Osteoblast (primary cell): ENCODE results near the gene PITPNC1. TPM values are rescaled to one million over a fixed set of nuclear protein-coding genes. Genes with fewer than 3 reads are reported as not detected.

ENCODE experiments used
- DNase-seq: peaks from one replicate; pipeline ENCODE4 v3.0.0; 2011; ENCODE audit warnings: low spot score, mixed read lengths; ENCODE audit not compliant: insufficient read length; ENCODE audit errors: missing footprints
- H2AFZ ChIP-seq: 2 replicates; pipeline ENCODE4 v1.6.0; 2011; ENCODE audit warnings: mild to moderate bottlenecking, low read length
- H3K27ac ChIP-seq: 2 replicates; pipeline ENCODE4 v1.5.1; 2011; ENCODE audit warnings: mild to moderate bottlenecking, low read depth, low read length, moderate library complexity
- H3K27me3 ChIP-seq: 2 replicates; pipeline ENCODE4 v1.6.0; 2012; ENCODE audit warnings: mild to moderate bottlenecking, control low read depth, inconsistent platforms, low read length, moderate library complexity; ENCODE audit not compliant: insufficient read depth
- H3K36me3 ChIP-seq: 2 replicates; pipeline ENCODE4 v1.5.1; 2011; ENCODE audit warnings: mild to moderate bottlenecking, low read length, control low read depth, moderate library complexity; ENCODE audit not compliant: insufficient read depth
- H3K4me1 ChIP-seq: 2 replicates; pipeline ENCODE4 v1.5.1; 2011; ENCODE audit warnings: mild to moderate bottlenecking, low read length, control low read depth, moderate library complexity; ENCODE audit not compliant: insufficient read depth
- H3K4me2 ChIP-seq: 2 replicates; pipeline ENCODE4 v1.6.0; 2011; ENCODE audit warnings: mild to moderate bottlenecking, low read length; ENCODE audit not compliant: insufficient read depth
- H3K4me3 ChIP-seq: fragments of 200-600 bp; sonication (generic); 3 replicates; pipeline ENCODE4 v1.5.1; 2012; ENCODE audit warnings: mild to moderate bottlenecking, low read length, inconsistent platforms; ENCODE audit not compliant: insufficient read depth
- H3K79me2 ChIP-seq: 2 replicates; pipeline ENCODE4 v1.6.0; 2012; ENCODE audit warnings: mild to moderate bottlenecking, low read length, control low read depth, inconsistent platforms; ENCODE audit not compliant: insufficient read depth
- H3K9me3 ChIP-seq: 2 replicates; pipeline ENCODE4 v1.5.1; 2011; ENCODE audit warnings: low read depth, low read length, control low read depth
- H4K20me1 ChIP-seq: 2 replicates; pipeline ENCODE4 v1.6.0; 2012; ENCODE audit warnings: mild to moderate bottlenecking, low read length, control low read depth; ENCODE audit not compliant: insufficient read depth
- total RNA-seq: library from RNA; depleted of rRNA; stranded (reverse); fragments of >200 nt; gene quantifications from 2 replicates; pipeline ENCODE4 v1.2.3, GENCODE V29; 2012
- TF ChIP-seq, protein P1 (sequence below): IDR thresholded peaks from 2 replicates; pipeline ENCODE4 v1.5.1; 2011; ENCODE audit warnings: mild to moderate bottlenecking, low read depth, low read length, moderate library complexity; ENCODE audit errors: extremely low read depth

Gene PITPNC1
- total RNA-seq, 1 donor = 6.2 TPM

DNA sequence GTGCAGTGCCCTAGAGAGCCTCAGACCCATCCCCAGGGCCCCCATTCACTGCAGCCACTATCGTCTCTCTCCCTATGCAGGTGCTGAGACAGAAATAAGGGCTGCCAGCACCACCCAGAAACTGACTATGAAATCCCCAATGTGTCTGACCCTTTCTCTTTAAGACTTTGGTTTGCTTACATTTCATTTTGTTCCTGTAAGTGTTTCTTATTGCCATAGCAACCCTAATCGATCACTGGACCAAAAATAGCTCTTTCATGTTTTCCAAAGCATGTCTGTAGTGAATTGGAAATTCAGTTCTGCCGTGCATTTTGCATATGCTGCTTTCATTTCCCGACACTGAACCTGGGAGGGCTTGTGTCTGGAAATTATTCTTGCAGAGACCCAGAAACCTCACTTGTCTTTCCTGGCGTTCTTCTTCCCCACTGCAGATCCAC, 192.0 kb downstream of the PITPNC1 start:
- TF ChIP-seq, protein P1, sequence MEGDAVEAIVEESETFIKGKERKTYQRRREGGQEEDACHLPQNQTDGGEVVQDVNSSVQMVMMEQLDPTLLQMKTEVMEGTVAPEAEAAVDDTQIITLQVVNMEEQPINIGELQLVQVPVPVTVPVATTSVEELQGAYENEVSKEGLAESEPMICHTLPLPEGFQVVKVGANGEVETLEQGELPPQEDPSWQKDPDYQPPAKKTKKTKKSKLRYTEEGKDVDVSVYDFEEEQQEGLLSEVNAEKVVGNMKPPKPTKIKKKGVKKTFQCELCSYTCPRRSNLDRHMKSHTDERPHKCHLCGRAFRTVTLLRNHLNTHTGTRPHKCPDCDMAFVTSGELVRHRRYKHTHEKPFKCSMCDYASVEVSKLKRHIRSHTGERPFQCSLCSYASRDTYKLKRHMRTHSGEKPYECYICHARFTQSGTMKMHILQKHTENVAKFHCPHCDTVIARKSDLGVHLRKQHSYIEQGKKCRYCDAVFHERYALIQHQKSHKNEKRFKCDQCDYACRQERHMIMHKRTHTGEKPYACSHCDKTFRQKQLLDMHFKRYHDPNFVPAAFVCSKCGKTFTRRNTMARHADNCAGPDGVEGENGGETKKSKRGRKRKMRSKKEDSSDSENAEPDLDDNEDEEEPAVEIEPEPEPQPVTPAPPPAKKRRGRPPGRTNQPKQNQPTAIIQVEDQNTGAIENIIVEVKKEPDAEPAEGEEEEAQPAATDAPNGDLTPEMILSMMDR = no peak
- Histone ChIP-seq H3K4me1 (no peaks in the 10 kb centered on the region), H3K4me3 (no peak overlapping the region), H4K20me1 (no peaks in the 10 kb centered on the region), H3K4me2 (no peak overlapping the region), H3K9me3 (no peaks in the 10 kb centered on the region), H3K27me3 (no peaks in the 10 kb centered on the region), H3K79me2 (no peaks in the 10 kb centered on the region), H3K27ac (no peak overlapping the region), H2AFZ (no peak overlapping the region), H3K36me3 (no peaks in the 10 kb centered on the region)
- DNase-seq = peak; percentile 11

DNA sequence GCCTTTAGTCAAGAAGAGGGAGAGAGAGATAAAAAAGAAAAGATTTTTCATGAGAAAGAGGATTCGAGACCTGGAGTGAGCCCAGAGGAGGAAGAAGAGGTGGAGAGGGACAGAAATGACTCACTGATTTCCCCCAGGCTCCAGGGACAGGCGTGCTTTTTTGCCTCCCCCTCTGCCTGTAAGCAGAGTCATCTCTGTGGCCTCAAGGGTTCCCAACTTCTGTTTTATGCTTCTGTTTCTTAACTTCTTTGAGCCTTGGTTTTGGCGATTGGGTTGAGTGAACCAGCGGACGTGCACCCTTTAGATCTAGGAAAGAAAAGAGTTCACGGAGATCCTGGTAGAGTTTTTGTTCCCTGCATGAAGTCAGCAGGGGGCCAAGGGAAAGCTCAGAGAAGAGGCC, 192.8 kb downstream of the PITPNC1 start:
- no peak overlapping the region for H3K4me3 ChIP-seq
- no peaks in the 10 kb centered on the region for H3K27me3 ChIP-seq
- peak; percentile 31 for DNase-seq
- no peak overlapping the region for H3K4me2 ChIP-seq
- H4K20me1 ChIP-seq = no peaks in the 10 kb centered on the region
- no peaks in the 10 kb centered on the region for H3K79me2 ChIP-seq
- no peaks in the 10 kb centered on the region for H3K4me1 ChIP-seq
- H3K9me3 ChIP-seq = no peaks in the 10 kb centered on the region
- TF ChIP-seq, protein P1 = no peak
- no peak overlapping the region for H2AFZ ChIP-seq
- no peaks in the 10 kb centered on the region for H3K36me3 ChIP-seq
- H3K27ac ChIP-seq = no peak overlapping the region

DNA sequence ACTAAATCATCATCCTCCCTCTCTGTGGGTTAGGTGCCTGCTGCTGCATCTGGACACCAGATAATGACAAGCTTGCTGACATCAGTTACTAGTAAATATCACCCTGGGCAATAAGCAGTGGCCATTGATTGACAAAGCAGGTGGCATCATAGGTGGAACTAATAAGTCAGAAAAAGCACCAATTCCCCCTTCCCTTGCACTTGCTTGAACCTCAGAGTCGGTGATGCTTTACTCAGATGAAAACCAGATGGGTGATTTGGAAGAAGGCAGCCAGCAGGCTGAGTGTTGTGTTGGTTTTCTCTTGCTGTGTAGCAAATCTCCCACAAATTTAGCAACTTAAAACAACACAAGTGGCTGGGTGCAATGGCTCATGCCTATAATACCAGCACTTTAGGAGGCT, 193.7 kb downstream of the PITPNC1 start:
- no peaks in the 10 kb centered on the region for H3K27me3 ChIP-seq
- TF ChIP-seq, protein P1 = no peak
- H2AFZ ChIP-seq = no peak overlapping the region
- no peaks in the 10 kb centered on the region for H4K20me1 ChIP-seq
- no peak overlapping the region for H3K4me2 ChIP-seq
- no peaks in the 10 kb centered on the region for H3K79me2 ChIP-seq
- no peaks in the 10 kb centered on the region for H3K9me3 ChIP-seq
- no peaks in the 10 kb centered on the region for H3K4me1 ChIP-seq
- H3K4me3 ChIP-seq = no peak overlapping the region
- DNase-seq = no peak
- no peaks in the 10 kb centered on the region for H3K36me3 ChIP-seq
- no peak overlapping the region for H3K27ac ChIP-seq

DNA sequence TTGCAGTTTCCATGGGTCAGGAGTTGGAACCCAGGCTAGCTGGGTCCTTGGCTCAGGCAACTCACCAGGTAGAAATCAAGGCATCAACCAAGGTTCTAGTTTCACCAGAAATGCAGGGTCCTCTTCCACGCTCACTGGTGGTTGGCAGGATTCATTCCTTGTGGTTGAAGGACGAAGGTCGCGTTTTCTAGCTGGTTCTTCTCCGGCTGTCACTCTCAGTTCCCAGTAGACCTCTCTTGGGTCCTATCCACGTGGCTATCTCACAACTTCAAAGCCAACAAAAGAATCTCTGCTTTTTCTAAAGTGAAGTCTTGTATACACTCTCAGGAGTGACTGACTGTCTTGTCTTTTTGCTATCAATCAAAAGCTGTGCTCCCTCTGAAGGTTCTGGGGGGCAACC, 194.4 kb downstream of the PITPNC1 start:
- DNase-seq = no peak
- Histone ChIP-seq H2AFZ (no peak overlapping the region), H3K27ac (no peak overlapping the region), H3K4me1 (no peaks in the 10 kb centered on the region), H3K27me3 (no peaks in the 10 kb centered on the region), H4K20me1 (no peaks in the 10 kb centered on the region), H3K9me3 (no peaks in the 10 kb centered on the region), H3K4me3 (no peak overlapping the region), H3K79me2 (no peaks in the 10 kb centered on the region), H3K36me3 (no peaks in the 10 kb centered on the region), H3K4me2 (no peak overlapping the region)
- TF ChIP-seq, protein P1 = no peak
